ENCODE data around the gene RUNDC1. TPM values are rescaled to one million over a fixed set of nuclear protein-coding genes. Genes with fewer than 3 reads are reported as not detected.

The RUNDC1 gene
- total and polyA plus RNA-seq, 2 of the 8 experiments (the other 6 are each of a cell fraction or from before 2014, with no cell fraction given), result 7.9 to 11.9 TPM

GRCh38 chr17:43025766-43026537 lies 45.6 kb downstream of the RUNDC1 start:
- no peak overlapping the region for H2BK5ac ChIP-seq (ENCODE audit: low read depth, low read length)
- no peak overlapping the region for H2AK5ac ChIP-seq (ENCODE audit: low read depth, low read length)
- no peak overlapping the region for H2BK120ac ChIP-seq (replicated peaks; ENCODE audit: low read depth, low read length)
- H3K27ac ChIP-seq (ENCODE audit: low read depth, low read length), result no peak overlapping the region
- H2BK20ac ChIP-seq (ENCODE audit: low read length), result no peak overlapping the region
- H3K4me2 ChIP-seq (ENCODE audit: insufficient read depth in 1 of 2, low read depth in 2 of 2, low read length in 2 of 2), result peak overlapping the region; percentile 64 to 92
- peak overlapping the region in 1 of 4 experiments; percentile 38; a peak in 1 of 7 replicates for H3K9ac ChIP-seq (replicated peaks in 1 of 4; ENCODE audit: extremely low read depth in 1 of 4, low read depth in 3 of 4, low read length in 3 of 4)
- H2BK12ac ChIP-seq (ENCODE audit: low read depth, low read length), result no peak overlapping the region
- no peak for FAIRE-seq
- WGBS, 2 experiments (ENCODE audit: extremely low coverage in 1 of 2, insufficient coverage in 1 of 2, insufficient read length in 1 of 2, insufficient replicate concordance in 2 of 2, low coverage in 1 of 2, low lambda C conversion rate in 2 of 2, missing lambda C conversion rate in 1 of 2), result 74% methylated on average over 13 of the region's 16 CpGs; no CpG with 5 or more reads in 1 of the 2 experiments
- H4K8ac ChIP-seq (ENCODE audit: extremely low read depth, insufficient read depth, low read length), result no peak overlapping the region
- H4K5ac ChIP-seq (ENCODE audit: insufficient read length, low read depth, low read length), result no peak overlapping the region
- peaks cover 0 to 22% (median 4%) of the 10 kb centered on the region in 4 experiments; a peak in 2 of 8 replicates for H3K36me3 ChIP-seq (ENCODE audit: control insufficient read depth in 2 of 4, insufficient read depth in 4 of 4, low read length in 3 of 4)
- no peaks in the 10 kb centered on the region for H3K9me3 ChIP-seq (ENCODE audit: insufficient read depth in 2 of 2, low read depth in 1 of 2, low read length in 1 of 2)
- peaks cover 10% of the 10 kb centered on the region; the same call in 1 of the 2 replicates for H3K23me2 ChIP-seq (ENCODE audit: low read depth, low read length)
- DNase-seq (ENCODE audit: low read depth in 1 of 2, low spot score in 2 of 2), result no peak
- no peaks in the 10 kb centered on the region for H4K20me1 ChIP-seq (replicated peaks in 1 of 2; ENCODE audit: control insufficient read depth in 1 of 2, insufficient read depth in 2 of 2, low read length in 2 of 2)
- H3K4me1 ChIP-seq (replicated peaks in 1 of 4; ENCODE audit: control insufficient read depth in 3 of 4, insufficient read depth in 4 of 4, low read length in 3 of 4), result peaks cover 13 to 22% (median 15%) of the 10 kb centered on the region in 4 experiments
- CTCF ChIA-PET (ENCODE audit: partially characterized antibody), result interaction anchor here (0.6 to 1.3 kb wide), 3 partner anchors 17 to 389 kb away, joined by 3 to 4 read pairs (median 3); no protein-coding TSS in a partner anchor
- no peak overlapping the region for H2AFZ ChIP-seq (ENCODE audit: low read length)
- H3K14ac ChIP-seq (ENCODE audit: insufficient read length), result no peak overlapping the region
- H4K91ac ChIP-seq (replicated peaks; ENCODE audit: insufficient read length, low read length), result peak overlapping the region; percentile 33
- no peak overlapping the region for H3K56ac ChIP-seq (replicated peaks; ENCODE audit: insufficient read length, low read depth, low read length)
- H3K79me2 ChIP-seq (ENCODE audit: control insufficient read depth in 1 of 2, insufficient read depth in 2 of 2, low read length in 2 of 2), result peaks cover 0 to 10% of the 10 kb centered on the region in 2 experiments; a peak in 2 of 4 replicates
- peak overlapping the region; percentile 90; the same call in 1 of the 2 replicates for H3K18ac ChIP-seq (ENCODE audit: extremely low read depth, low read length)
- no peak overlapping the region for H3K4ac ChIP-seq (replicated peaks; ENCODE audit: insufficient read length, low read depth, low read length)
- POLR2A ChIA-PET (ENCODE audit: partially characterized antibody), result interaction anchor here (0.7 to 10.8 kb wide), 5 partner anchors 9 to 290 kb away, joined by 3 to 61 read pairs (median 4); no protein-coding TSS in a partner anchor
- H2BK15ac ChIP-seq (ENCODE audit: low read length), result no peak overlapping the region
- H3K27me3 ChIP-seq (replicated peaks in 1 of 4; ENCODE audit: control insufficient read depth in 3 of 4, extremely low read depth in 1 of 4, insufficient read depth in 3 of 4, low read length in 3 of 4), result no peaks in the 10 kb centered on the region
- peak overlapping the region; percentile 58 to 79 (median 66) for H3K4me3 ChIP-seq (ENCODE audit: extremely low read depth in 1 of 4, insufficient read depth in 2 of 4, low read depth in 3 of 4, low read length in 4 of 4)
- no peaks in the 10 kb centered on the region; the same call in 1 of the 2 replicates for H3K79me1 ChIP-seq (ENCODE audit: low read depth, low read length)
- no peak overlapping the region for H3K23ac ChIP-seq (ENCODE audit: insufficient read length)
- TF ChIP-seq BACH1 (IDR thresholded peaks at IDR 0.05; ENCODE audit: low read length) (no peak), SIN3A (conservative IDR thresholded peaks at IDR 0.05 in 1 of 2, IDR thresholded peaks at IDR 0.05 in 1 of 2; ENCODE audit: low read depth in 1 of 2, low read length in 2 of 2) (no peak), TAF7 (optimal IDR thresholded peaks at IDR 0.05; ENCODE audit: borderline replicate concordance, low read depth, low read length) (no peak), FOSL1 (IDR thresholded peaks at IDR 0.05; ENCODE audit: insufficient read depth, low read depth, low read length) (no peak), E2F6 (IDR thresholded peaks at IDR 0.05) (no peak), RAD21 (IDR thresholded peaks at IDR 0.05 in 1 of 2, conservative IDR thresholded peaks at IDR 0.05 in 1 of 2; ENCODE audit: low read depth in 2 of 2, low read length in 2 of 2) (no peak), POLR2A (IDR thresholded peaks at IDR 0.05; ENCODE audit: control extremely low read depth in 1 of 2, low read depth in 2 of 2, low read length in 2 of 2) (no peak), USF2 (IDR thresholded peaks at IDR 0.05; ENCODE audit: low read length) (no peak), EZH2 (IDR thresholded peaks at IDR 0.05; ENCODE audit: low read depth, low read length, severe bottlenecking) (no peak)
